Gastroesophageal sphincter (tissue), 3 donors: Measurements from ENCODE around the gene EML4.

Experiments used
- EP300 ChIP-seq: sonication (generic); formaldehyde crosslinking; IDR thresholded peaks from one replicate; pipeline ENCODE4 v1.6.1; 2017; ENCODE audit warnings: antibody characterized with exemption, mild to moderate bottlenecking
- POLR2A ChIP-seq, 2 donors: fragments of 450-650 bp; IDR thresholded peaks; one replicate each; pipeline ENCODE4 v1.6.1; 2017; ENCODE audit warnings: antibody characterized with exemption in 2 of 2, mild to moderate bottlenecking in 2 of 2, moderate library complexity in 1 of 2
- POLR2AphosphoS5 ChIP-seq: sonication (generic); formaldehyde crosslinking; IDR thresholded peaks from one replicate; pipeline ENCODE4 v1.6.1; 2017; ENCODE audit warnings: antibody characterized with exemption
- TF ChIP-seq, protein P1 (sequence below), 4 experiments: fragments of 200-600 bp in 2 of 4; fragments of 450-650 bp in 2 of 4; sonication (generic) in 1 of 4; IDR thresholded peaks; one replicate each; pipeline ENCODE4 v1.5.1; 2017 to 2019; ENCODE audit warnings: antibody characterized with exemption in 4 of 4, mild to moderate bottlenecking in 2 of 4, moderate library complexity in 2 of 4

DNA sequence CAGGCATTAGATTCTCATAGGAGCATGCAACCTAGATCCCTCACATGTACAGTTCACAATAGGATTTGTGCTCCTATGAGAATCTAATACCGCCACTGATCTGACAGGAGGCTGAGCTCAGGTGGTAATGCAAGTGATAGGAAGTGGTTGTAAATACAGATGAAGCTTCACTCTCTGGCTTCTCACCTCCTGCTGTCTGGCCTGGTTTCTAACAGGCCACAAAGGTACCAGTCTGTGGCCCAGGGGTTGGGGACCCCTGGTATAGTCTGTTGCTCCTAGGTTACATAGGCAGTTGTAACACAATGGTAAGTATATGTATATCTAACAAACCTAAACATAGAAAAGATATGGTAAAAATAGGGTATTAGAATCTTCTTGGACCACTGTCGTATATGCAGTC, 81.8 kb downstream of the EML4 start:
- TF ChIP-seq, protein P1, sequence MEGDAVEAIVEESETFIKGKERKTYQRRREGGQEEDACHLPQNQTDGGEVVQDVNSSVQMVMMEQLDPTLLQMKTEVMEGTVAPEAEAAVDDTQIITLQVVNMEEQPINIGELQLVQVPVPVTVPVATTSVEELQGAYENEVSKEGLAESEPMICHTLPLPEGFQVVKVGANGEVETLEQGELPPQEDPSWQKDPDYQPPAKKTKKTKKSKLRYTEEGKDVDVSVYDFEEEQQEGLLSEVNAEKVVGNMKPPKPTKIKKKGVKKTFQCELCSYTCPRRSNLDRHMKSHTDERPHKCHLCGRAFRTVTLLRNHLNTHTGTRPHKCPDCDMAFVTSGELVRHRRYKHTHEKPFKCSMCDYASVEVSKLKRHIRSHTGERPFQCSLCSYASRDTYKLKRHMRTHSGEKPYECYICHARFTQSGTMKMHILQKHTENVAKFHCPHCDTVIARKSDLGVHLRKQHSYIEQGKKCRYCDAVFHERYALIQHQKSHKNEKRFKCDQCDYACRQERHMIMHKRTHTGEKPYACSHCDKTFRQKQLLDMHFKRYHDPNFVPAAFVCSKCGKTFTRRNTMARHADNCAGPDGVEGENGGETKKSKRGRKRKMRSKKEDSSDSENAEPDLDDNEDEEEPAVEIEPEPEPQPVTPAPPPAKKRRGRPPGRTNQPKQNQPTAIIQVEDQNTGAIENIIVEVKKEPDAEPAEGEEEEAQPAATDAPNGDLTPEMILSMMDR (IDR thresholded peaks at IDR 0.05) = no peak
- no peak for TF ChIP-seq POLR2A (IDR thresholded peaks at IDR 0.05)
- TF ChIP-seq POLR2AphosphoS5 = no peak
- no peak for TF ChIP-seq EP300
